ENCODE data around the gene GATAD2B.

DNA sequence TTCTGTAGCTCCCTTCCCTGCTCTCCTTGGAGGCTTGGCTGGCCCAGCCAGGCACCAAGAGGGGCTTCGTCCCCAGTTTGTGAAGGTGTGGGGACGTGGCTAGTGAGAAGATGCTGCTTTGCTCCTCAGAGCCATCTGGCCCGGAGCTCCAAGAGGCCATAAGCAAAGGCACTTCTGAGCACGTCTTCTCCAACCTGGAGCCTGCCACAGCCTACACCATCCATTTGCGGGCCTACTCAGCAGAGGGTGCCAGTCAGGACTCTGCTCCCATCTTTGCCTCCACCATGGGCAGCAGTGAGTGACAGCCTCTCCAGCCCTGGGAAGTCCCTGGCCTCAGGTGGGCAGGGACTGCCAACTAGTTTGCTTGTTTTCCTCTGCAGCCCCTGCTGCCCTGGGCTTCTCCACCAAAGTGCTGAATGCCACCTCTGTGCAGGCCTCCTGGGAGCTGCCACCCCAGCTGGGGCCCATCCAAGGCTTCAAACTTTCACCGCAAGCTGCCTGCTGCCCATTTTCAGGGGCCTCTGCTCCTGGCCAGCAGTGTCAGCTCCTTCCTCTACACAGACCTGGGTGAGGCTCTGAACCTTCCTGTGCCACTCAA lies 121.6 kb downstream of the GATAD2B start:
- TF ChIP-seq, protein P1, sequence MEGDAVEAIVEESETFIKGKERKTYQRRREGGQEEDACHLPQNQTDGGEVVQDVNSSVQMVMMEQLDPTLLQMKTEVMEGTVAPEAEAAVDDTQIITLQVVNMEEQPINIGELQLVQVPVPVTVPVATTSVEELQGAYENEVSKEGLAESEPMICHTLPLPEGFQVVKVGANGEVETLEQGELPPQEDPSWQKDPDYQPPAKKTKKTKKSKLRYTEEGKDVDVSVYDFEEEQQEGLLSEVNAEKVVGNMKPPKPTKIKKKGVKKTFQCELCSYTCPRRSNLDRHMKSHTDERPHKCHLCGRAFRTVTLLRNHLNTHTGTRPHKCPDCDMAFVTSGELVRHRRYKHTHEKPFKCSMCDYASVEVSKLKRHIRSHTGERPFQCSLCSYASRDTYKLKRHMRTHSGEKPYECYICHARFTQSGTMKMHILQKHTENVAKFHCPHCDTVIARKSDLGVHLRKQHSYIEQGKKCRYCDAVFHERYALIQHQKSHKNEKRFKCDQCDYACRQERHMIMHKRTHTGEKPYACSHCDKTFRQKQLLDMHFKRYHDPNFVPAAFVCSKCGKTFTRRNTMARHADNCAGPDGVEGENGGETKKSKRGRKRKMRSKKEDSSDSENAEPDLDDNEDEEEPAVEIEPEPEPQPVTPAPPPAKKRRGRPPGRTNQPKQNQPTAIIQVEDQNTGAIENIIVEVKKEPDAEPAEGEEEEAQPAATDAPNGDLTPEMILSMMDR (IDR thresholded peaks at IDR 0.05) = no peak
- TF ChIP-seq POLR2A (IDR thresholded peaks at IDR 0.05) (no peak), EP300 (IDR thresholded peaks at IDR 0.05) (no peak)
